AG08395 (cell line): ENCODE data around the gene RPP30.

Source experiments
- DNase-seq: peaks from one replicate; pipeline ENCODE4 v3.0.0; 2012; ENCODE audit warnings: mixed read lengths, low spot score

The RPP30 gene

DNA sequence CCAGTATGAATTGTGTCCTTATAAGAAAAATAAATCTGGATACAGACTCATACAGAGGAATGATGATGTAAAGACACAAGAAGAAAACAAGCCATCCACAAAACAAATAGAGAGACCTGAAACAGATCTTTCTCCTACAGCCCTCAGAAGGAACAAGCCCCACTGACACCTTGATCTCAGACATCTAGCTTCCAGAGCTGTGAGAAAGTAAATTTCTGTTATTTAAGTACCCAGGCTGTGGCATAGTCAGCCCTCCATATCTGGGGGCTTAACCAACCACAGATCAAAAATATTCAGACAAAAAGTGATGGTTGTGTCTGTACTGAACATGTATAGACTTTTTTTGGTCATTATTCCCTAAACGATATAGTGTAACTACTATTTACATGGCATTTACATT, 73.0 kb downstream of the RPP30 start:
- DNase-seq, result no peak

DNA sequence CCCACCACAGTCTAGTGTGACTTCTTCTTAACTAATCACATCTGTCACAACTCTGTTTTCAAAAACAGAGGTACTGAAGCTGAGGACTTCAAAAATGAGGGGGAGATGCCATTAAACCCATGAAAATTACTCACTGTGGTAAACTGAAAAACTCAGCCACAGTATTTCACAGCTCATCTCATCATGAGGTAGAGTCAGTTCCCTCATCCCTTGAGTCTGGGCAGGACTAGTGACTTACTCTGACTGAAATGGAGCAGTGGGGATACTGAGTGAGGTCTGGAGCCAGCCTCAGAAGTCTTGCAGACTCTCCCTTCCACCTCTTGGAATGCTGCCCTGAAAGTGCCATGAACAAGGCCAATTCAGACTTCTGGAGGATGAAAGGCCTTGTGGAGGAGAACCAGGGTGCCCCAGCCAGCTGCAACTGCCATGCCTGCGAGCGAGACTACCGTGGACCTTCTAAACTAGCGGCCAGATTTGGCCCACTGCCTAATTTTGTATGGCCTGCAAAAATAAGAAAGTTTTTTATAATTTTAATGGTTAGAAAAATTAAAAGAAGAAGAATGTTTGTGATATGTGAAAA, 73.8 kb downstream of the RPP30 start:
- peak; percentile 45 for DNase-seq

DNA sequence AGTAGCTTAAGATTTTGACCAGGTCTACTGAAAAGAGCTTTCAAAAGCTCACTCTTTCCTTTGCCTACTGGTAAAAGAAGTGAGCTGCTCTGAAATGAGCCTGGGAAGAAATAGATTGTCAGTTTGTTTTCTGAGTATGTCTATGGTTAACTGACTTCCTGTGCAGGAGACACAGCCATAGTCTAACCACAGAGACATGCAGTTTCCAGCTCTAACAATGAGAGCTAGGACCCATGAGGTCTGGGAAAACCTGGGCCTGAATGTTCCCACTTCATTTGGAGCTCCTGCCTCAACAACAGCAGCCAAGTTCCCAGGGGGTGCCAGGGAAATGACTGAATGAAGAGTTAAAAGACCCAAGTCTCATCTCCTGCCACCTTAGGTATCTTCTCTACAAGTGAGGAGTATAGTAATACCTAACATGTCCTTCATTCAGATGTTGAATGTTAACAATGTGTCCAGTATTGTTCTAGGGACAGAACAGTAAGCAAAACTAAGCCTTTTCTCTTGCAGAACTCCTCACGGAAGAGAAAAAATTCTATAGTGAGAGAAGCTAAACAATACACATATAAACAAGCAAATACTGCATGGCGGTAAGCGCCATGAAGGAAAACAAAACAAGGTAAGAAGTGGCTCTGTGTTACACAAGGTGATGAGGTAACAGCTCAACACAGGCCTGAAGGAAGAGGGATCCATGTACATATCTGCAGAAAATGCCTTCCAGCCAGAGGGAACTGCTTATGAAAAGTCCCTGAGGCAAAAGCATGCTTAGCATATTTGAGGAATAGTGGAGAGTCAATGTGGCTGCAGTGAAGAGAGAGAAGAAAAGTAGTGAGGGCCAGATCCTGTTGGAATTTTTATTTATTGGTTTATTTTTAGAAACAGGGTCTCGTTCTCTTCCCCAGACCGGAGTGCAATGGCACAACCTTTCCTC, 75.5 kb downstream of the RPP30 start:
- peak; percentile 42 for DNase-seq
